ENCODE data around the gene MTNR1B. TPM values are rescaled to one million over a fixed set of nuclear protein-coding genes. Genes with fewer than 3 reads are reported as not detected.

Gene MTNR1B
- total and polyA plus RNA-seq, 2 experiments from 2014 or later = not detected

- in situ Hi-C loops (cut with MboI) = loop anchor here (25.0 kb wide), 1 partner anchor 708 kb away; no protein-coding TSS in a partner anchor
- H3K4me3 ChIP-seq = no peak overlapping the region
- H3K9me3 ChIP-seq (ENCODE audit: low read depth) = no peaks in the 10 kb centered on the region
- TF ChIP-seq EZH2 (IDR thresholded peaks at IDR 0.05; ENCODE audit: insufficient read depth, poor library complexity, severe bottlenecking) (no peak), EZH2phosphoT487 (IDR thresholded peaks at IDR 0.05; ENCODE audit: insufficient read depth, low read depth) (no peak)
- H3K9ac ChIP-seq = no peak overlapping the region
- H3K36me3 ChIP-seq (ENCODE audit: low read depth) = no peaks in the 10 kb centered on the region
- WGBS, 2 experiments (ENCODE audit: low coverage in 1 of 2, low lambda C conversion rate in 2 of 2, missing lambda C conversion rate in 2 of 2) = 53 to 54% methylated on average over 11 of the region's 11 CpGs
- H3K27me3 ChIP-seq (replicated peaks; ENCODE audit: insufficient read depth) = no peaks in the 10 kb centered on the region; the same call in 1 of the 2 replicates
- H3K27ac ChIP-seq = peak overlapping the region; percentile 54
- H3F3A ChIP-seq (ENCODE audit: insufficient read depth) = no peaks in the 10 kb centered on the region
- H4K20me1 ChIP-seq (ENCODE audit: insufficient read depth) = no peaks in the 10 kb centered on the region
- H2AFZ ChIP-seq = no peak overlapping the region
- H3K79me2 ChIP-seq (ENCODE audit: insufficient read depth) = no peaks in the 10 kb centered on the region
- peak; percentile 58 for DNase-seq
- no peaks in the 10 kb centered on the region for H3K9me2 ChIP-seq (ENCODE audit: insufficient read depth)
- H3K4me2 ChIP-seq (ENCODE audit: unreplicated experiment) = peak overlapping the region; percentile 38
- H3K4me1 ChIP-seq (ENCODE audit: insufficient read depth) = no peaks in the 10 kb centered on the region
Measured at GRCh38 chr11:92929653-92930052, 39.8 kb upstream of the MTNR1B start.

GRCh38 chr11:92931746-92932422 lies 37.6 kb upstream of the MTNR1B start:
- Histone ChIP-seq H4K20me1 (ENCODE audit: insufficient read depth) (no peaks in the 10 kb centered on the region), H3K9me3 (ENCODE audit: low read depth) (no peaks in the 10 kb centered on the region), H3K4me2 (ENCODE audit: unreplicated experiment) (no peak overlapping the region), H3K4me3 (no peak overlapping the region), H3F3A (ENCODE audit: insufficient read depth) (no peaks in the 10 kb centered on the region), H3K9me2 (ENCODE audit: insufficient read depth) (no peaks in the 10 kb centered on the region), H2AFZ (no peak overlapping the region), H3K36me3 (ENCODE audit: low read depth) (no peaks in the 10 kb centered on the region), H3K79me2 (ENCODE audit: insufficient read depth) (no peaks in the 10 kb centered on the region), H3K9ac (no peak overlapping the region), H3K27me3 (replicated peaks; ENCODE audit: insufficient read depth) (no peaks in the 10 kb centered on the region; the same call in none of the 2 replicates), H3K4me1 (ENCODE audit: insufficient read depth) (no peaks in the 10 kb centered on the region), H3K27ac (no peak overlapping the region)
- peak; percentile 28 for DNase-seq
- 21 to 22% methylated on average over 3 of the region's 3 CpGs for WGBS, 2 experiments (ENCODE audit: low coverage in 1 of 2, low lambda C conversion rate in 2 of 2, missing lambda C conversion rate in 2 of 2)
- no peak for TF ChIP-seq EZH2phosphoT487 (IDR thresholded peaks at IDR 0.05; ENCODE audit: insufficient read depth, low read depth)
- TF ChIP-seq EZH2 (IDR thresholded peaks at IDR 0.05; ENCODE audit: insufficient read depth, poor library complexity, severe bottlenecking) = no peak
- in situ Hi-C loops (cut with MboI) = loop anchor here (25.0 kb wide), 1 partner anchor 705 kb away; no protein-coding TSS in a partner anchor

- WGBS, 2 experiments (ENCODE audit: low coverage in 1 of 2, low lambda C conversion rate in 2 of 2, missing lambda C conversion rate in 2 of 2) = 47 to 52% methylated on average over 4 of the region's 4 CpGs
- in situ Hi-C loops (cut with MboI) = loop anchor here (25.0 kb wide), 1 partner anchor 698 kb away; no protein-coding TSS in a partner anchor
- Histone ChIP-seq H3K9me3 (ENCODE audit: low read depth) (no peaks in the 10 kb centered on the region), H3K9me2 (ENCODE audit: insufficient read depth) (no peaks in the 10 kb centered on the region), H3K27ac (no peak overlapping the region), H3K4me1 (ENCODE audit: insufficient read depth) (no peaks in the 10 kb centered on the region), H3K27me3 (replicated peaks; ENCODE audit: insufficient read depth) (peaks cover 13% of the 10 kb centered on the region), H2AFZ (no peak overlapping the region), H3K4me2 (ENCODE audit: unreplicated experiment) (no peak overlapping the region), H3K36me3 (ENCODE audit: low read depth) (no peaks in the 10 kb centered on the region), H4K20me1 (ENCODE audit: insufficient read depth) (no peaks in the 10 kb centered on the region), H3F3A (ENCODE audit: insufficient read depth) (no peaks in the 10 kb centered on the region), H3K9ac (no peak overlapping the region), H3K4me3 (no peak overlapping the region), H3K79me2 (ENCODE audit: insufficient read depth) (no peaks in the 10 kb centered on the region)
- TF ChIP-seq EZH2 (IDR thresholded peaks at IDR 0.05; ENCODE audit: insufficient read depth, poor library complexity, severe bottlenecking) = no peak
- TF ChIP-seq EZH2phosphoT487 (IDR thresholded peaks at IDR 0.05; ENCODE audit: insufficient read depth, low read depth) = no peak
- DNase-seq = no peak
Measured at GRCh38 chr11:92939305-92939704, 30.1 kb upstream of the MTNR1B start.

GRCh38 chr11:92941676-92942571 lies 27.5 kb upstream of the MTNR1B start:
- 14 to 15% methylated on average over 12 of the region's 12 CpGs for WGBS, 2 experiments (ENCODE audit: low coverage in 1 of 2, low lambda C conversion rate in 2 of 2, missing lambda C conversion rate in 2 of 2)
- Histone ChIP-seq H3F3A (ENCODE audit: insufficient read depth) (no peaks in the 10 kb centered on the region), H3K79me2 (ENCODE audit: insufficient read depth) (no peaks in the 10 kb centered on the region), H3K4me1 (ENCODE audit: insufficient read depth) (no peaks in the 10 kb centered on the region), H3K27ac (no peak overlapping the region), H2AFZ (no peak overlapping the region), H3K9me2 (ENCODE audit: insufficient read depth) (no peaks in the 10 kb centered on the region), H3K4me2 (ENCODE audit: unreplicated experiment) (no peak overlapping the region), H3K27me3 (replicated peaks; ENCODE audit: insufficient read depth) (peaks cover 15% of the 10 kb centered on the region), H3K36me3 (ENCODE audit: low read depth) (no peaks in the 10 kb centered on the region), H3K9ac (no peak overlapping the region), H3K9me3 (ENCODE audit: low read depth) (no peaks in the 10 kb centered on the region), H4K20me1 (ENCODE audit: insufficient read depth) (no peaks in the 10 kb centered on the region), H3K4me3 (no peak overlapping the region)
- peak; percentile 63 for DNase-seq
- in situ Hi-C loops (cut with MboI) = loop anchor here (25.0 kb wide), 1 partner anchor 695 kb away; no protein-coding TSS in a partner anchor
- TF ChIP-seq EZH2phosphoT487 (IDR thresholded peaks at IDR 0.05; ENCODE audit: insufficient read depth, low read depth) (no peak), EZH2 (IDR thresholded peaks at IDR 0.05; ENCODE audit: insufficient read depth, poor library complexity, severe bottlenecking) (no peak)
